ENCODE data around the gene IFNA10. TPM values are rescaled to one million over a fixed set of nuclear protein-coding genes. Genes with fewer than 3 reads are reported as not detected.

IFNA10 gene
- total and polyA plus RNA-seq, 10 of the 15 experiments (the other 5 are each of a cell fraction or from before 2014, with no cell fraction given): not detected

DNA sequence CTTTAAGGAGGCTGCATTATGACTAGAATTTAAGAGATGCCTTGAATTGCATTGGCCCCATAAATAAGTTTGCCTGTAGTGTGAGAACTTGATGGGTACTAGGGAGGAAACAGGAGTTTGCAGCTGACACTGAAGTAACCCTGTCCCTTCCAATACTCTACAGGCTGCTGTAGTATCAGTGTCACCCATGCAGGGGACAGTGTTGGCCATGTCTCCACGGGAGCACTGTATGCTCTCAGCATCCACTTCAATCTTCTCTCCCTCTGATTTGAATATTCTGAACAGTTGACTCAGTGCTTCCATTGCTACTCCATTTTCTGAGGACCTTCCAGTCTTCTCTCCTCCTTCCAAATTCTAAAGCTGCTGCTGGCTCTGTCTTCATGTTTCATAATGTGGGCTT lies 44.2 kb upstream of the IFNA10 start:
- H3K27me3 ChIP-seq (replicated peaks in 1 of 2; ENCODE audit: control insufficient read depth in 2 of 2, insufficient read depth in 2 of 2, low read length in 1 of 2): no peaks in the 10 kb centered on the region; a peak in 1 of 4 replicates
- WGBS (ENCODE audit: insufficient coverage, insufficient replicate concordance, low lambda C conversion rate, missing lambda C conversion rate): 0% methylated on average over 1 of the region's 1 CpG
- H3K9me3 ChIP-seq (replicated peaks; ENCODE audit: control insufficient read depth, insufficient read depth, low read length): no peaks in the 10 kb centered on the region
- ChIA-PET POLR2A (no interaction called here), RAD21 (ENCODE audit: unreplicated experiment) (interaction anchor here (1.3 to 3.6 kb wide), 4 partner anchors 16 to 67 kb away, joined by 3 to 20 read pairs (median 8); no protein-coding TSS in a partner anchor), SMC1A (ENCODE audit: uncharacterized antibody, unreplicated experiment) (interaction anchor here (0.9 to 3.1 kb wide), 6 partner anchors 26 to 181 kb away, joined by 3 to 19 read pairs (median 7); no protein-coding TSS in a partner anchor), CTCF (interaction anchor here (0.7 to 3.7 kb wide), 15 partner anchors 11 to 457 kb away, joined by 3 to 25 read pairs (median 6); partner anchors contain the start of genes IFNA14 and KLHL9)
- no peak for TF ChIP-seq CBX5 (IDR thresholded peaks at IDR 0.05; ENCODE audit: low read depth)
- TF ChIP-seq ZBED1 (IDR thresholded peaks at IDR 0.05; ENCODE audit: borderline replicate concordance): no peak
- TF ChIP-seq SPI1 (IDR thresholded peaks at IDR 0.05; ENCODE audit: borderline replicate concordance, insufficient read depth, low read depth, low read length): no peak
- TF ChIP-seq, protein P1, sequence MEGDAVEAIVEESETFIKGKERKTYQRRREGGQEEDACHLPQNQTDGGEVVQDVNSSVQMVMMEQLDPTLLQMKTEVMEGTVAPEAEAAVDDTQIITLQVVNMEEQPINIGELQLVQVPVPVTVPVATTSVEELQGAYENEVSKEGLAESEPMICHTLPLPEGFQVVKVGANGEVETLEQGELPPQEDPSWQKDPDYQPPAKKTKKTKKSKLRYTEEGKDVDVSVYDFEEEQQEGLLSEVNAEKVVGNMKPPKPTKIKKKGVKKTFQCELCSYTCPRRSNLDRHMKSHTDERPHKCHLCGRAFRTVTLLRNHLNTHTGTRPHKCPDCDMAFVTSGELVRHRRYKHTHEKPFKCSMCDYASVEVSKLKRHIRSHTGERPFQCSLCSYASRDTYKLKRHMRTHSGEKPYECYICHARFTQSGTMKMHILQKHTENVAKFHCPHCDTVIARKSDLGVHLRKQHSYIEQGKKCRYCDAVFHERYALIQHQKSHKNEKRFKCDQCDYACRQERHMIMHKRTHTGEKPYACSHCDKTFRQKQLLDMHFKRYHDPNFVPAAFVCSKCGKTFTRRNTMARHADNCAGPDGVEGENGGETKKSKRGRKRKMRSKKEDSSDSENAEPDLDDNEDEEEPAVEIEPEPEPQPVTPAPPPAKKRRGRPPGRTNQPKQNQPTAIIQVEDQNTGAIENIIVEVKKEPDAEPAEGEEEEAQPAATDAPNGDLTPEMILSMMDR (IDR thresholded peaks at IDR 0.05 in 2 of 3, conservative IDR thresholded peaks at IDR 0.05 in 1 of 3; ENCODE audit: control insufficient read depth in 2 of 3, extremely low read depth in 1 of 3, insufficient read depth in 1 of 3, low read depth in 3 of 3, low read length in 3 of 3): peak; percentile 12 to 22 (median 13); a peak in 2 of 6 replicates
- no peak for TF ChIP-seq TCF7 (IDR thresholded peaks at IDR 0.05; ENCODE audit: borderline replicate concordance)
- H4K20me1 ChIP-seq (ENCODE audit: control insufficient read depth, insufficient read depth): no peaks in the 10 kb centered on the region; the same call in 1 of the 2 replicates
- intact Hi-C loops (cut with micrococcal nuclease; ENCODE audit: unreplicated experiment) (loop anchor here (5.0 kb wide), 2 partner anchors 66 to 206 kb away; no protein-coding TSS in a partner anchor), in situ Hi-C loops (cut with MboI) (no loop called here)
- no peak overlapping the region for H3K4me3 ChIP-seq
- no peak overlapping the region for H3K9ac ChIP-seq (ENCODE audit: control insufficient read depth, insufficient read depth, low read length)
- no peaks in the 10 kb centered on the region for H3K79me2 ChIP-seq (ENCODE audit: control insufficient read depth, insufficient read depth, low read length)
- no peak overlapping the region for H3K27ac ChIP-seq (ENCODE audit: control insufficient read depth, insufficient read depth)
- DNase-seq (ENCODE audit: low read depth, low spot score) (no peak), FAIRE-seq (no peak), ATAC-seq (peak; percentile 53)
- H3K36me3 ChIP-seq (ENCODE audit: control insufficient read depth in 2 of 2, insufficient read depth in 2 of 2, low read length in 1 of 2): no peaks in the 10 kb centered on the region
- no peaks in the 10 kb centered on the region for H3K4me1 ChIP-seq (ENCODE audit: control insufficient read depth, insufficient read depth, low read length)
- no TSS peak for BruUV-seq (replicated peaks)
- no peak overlapping the region for H3K4me2 ChIP-seq (ENCODE audit: control insufficient read depth, insufficient read depth)
- H2AFZ ChIP-seq (ENCODE audit: control insufficient read depth, low read depth, low read length): no peak overlapping the region

All from GM12878 (cell line).